Gastrocnemius medialis (tissue), 4 donors: ENCODE data around the gene WNT7B.

Experiments used
- CTCF ChIP-seq, 5 experiments: fragments of 450-650 bp in 3 of 5; fragments of 200-600 bp in 2 of 5; sonication (generic) in 2 of 5; IDR thresholded peaks in 4 of 5; conservative IDR thresholded peaks in 1 of 5; 1 replicate in 4 of 5; 2 replicates in 1 of 5; pipeline ENCODE4 v1.5.1; 2016 to 2019; ENCODE audit warnings: antibody characterized with exemption in 5 of 5, mild to moderate bottlenecking in 3 of 5, moderate library complexity in 3 of 5
- POLR2A ChIP-seq, 2 donors: fragments of 450-650 bp; IDR thresholded peaks; one replicate each; pipeline ENCODE4 v1.6.1; 2017; ENCODE audit warnings: antibody characterized with exemption in 2 of 2, mild to moderate bottlenecking in 2 of 2, moderate library complexity in 2 of 2

DNA sequence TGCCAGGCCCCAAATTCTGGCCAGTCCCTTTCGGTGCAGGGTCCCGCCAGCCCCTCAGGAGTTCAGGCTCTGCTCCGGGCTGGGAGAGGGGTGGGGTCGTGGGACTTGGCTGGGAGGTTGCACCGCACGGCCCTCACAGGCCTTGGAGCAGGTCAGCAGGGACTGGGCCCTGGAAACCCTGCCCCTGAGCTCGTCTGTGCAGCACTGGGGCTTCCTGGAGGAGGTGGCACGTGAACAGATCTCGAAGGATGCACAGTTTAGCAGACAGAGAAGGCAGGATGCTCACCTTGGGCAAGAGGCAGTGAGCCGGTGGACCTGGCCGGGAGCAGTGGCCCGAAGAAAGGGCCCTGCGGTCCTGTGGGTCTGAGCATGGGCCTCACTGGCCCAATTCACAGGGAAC lies 70.0 kb downstream of the WNT7B start:
- TF ChIP-seq CTCF (IDR thresholded peaks at IDR 0.05 in 4 of 5, conservative IDR thresholded peaks at IDR 0.05 in 1 of 5) (no peak), POLR2A (IDR thresholded peaks at IDR 0.05) (no peak)
